HepG2 (cell line): Measurements from ENCODE around the gene RAD51D. TPM values are rescaled to one million over a fixed set of nuclear protein-coding genes. Genes with fewer than 3 reads are reported as not detected.

Source experiments
- ARHGAP35 ChIP-seq: sonication (generic); formaldehyde crosslinking; IDR thresholded peaks from 2 replicates; pipeline ENCODE4 v1.9.0; 2022; ENCODE audit warnings: mild to moderate bottlenecking, inconsistent platforms, moderate library complexity, missing genetic modification reagents, borderline replicate concordance
- ATF1 ChIP-seq: IDR thresholded peaks from 2 replicates; pipeline ENCODE4 v1.6.1; 2016; ENCODE audit warnings: mild to moderate bottlenecking, control low read depth
- MED1 ChIP-seq: sonication (generic); formaldehyde crosslinking; IDR thresholded peaks from 2 replicates; pipeline ENCODE4 v1.4.0; 2020; ENCODE audit warnings: missing genetic modification reagents
- NR3C1 ChIP-seq: sonication (generic); formaldehyde crosslinking; IDR thresholded peaks from 2 replicates; pipeline ENCODE4 v1.4.0; 2020; ENCODE audit warnings: missing genetic modification reagents
- PHF5A ChIP-seq: IDR thresholded peaks from one replicate; pipeline ENCODE4 v1.6.1; 2018; ENCODE audit warnings: low read depth, missing genetic modification reagents; ENCODE audit not compliant: unreplicated experiment
- SIX4 ChIP-seq: sonication (generic); formaldehyde crosslinking; IDR thresholded peaks from 2 replicates; pipeline ENCODE4 v1.4.0; 2020; ENCODE audit warnings: missing genetic modification reagents
- ZFP62 ChIP-seq: sonication (generic); formaldehyde crosslinking; IDR thresholded peaks from 2 replicates; pipeline ENCODE4 v1.4.0; 2020; ENCODE audit warnings: missing genetic modification reagents
- ZMYM3 ChIP-seq: sonication (generic); formaldehyde crosslinking; IDR thresholded peaks from 2 replicates; pipeline ENCODE4 v1.5.1; 2020; ENCODE audit warnings: mild to moderate bottlenecking, missing genetic modification reagents
- ZNF33B ChIP-seq: sonication (generic); formaldehyde crosslinking; IDR thresholded peaks from 2 replicates; pipeline ENCODE4 v1.5.1; 2020; ENCODE audit warnings: mild to moderate bottlenecking, missing genetic modification reagents
- ZNF501 ChIP-seq: sonication (generic); formaldehyde crosslinking; IDR thresholded peaks from 2 replicates; pipeline ENCODE4 v1.5.1; 2020; ENCODE audit warnings: mild to moderate bottlenecking, moderate library complexity, missing genetic modification reagents
- ZNF567 ChIP-seq: sonication (generic); formaldehyde crosslinking; IDR thresholded peaks from 2 replicates; pipeline ENCODE4 v1.8.1; 2023; ENCODE audit warnings: mild to moderate bottlenecking, missing genetic modification reagents, borderline replicate concordance
- ZNF589 ChIP-seq: sonication (generic); formaldehyde crosslinking; conservative IDR thresholded peaks from 2 replicates; pipeline ENCODE4 v1.8.0; 2022; ENCODE audit warnings: mild to moderate bottlenecking, moderate library complexity, missing genetic modification reagents
- ZNF616 ChIP-seq: sonication (generic); formaldehyde crosslinking; IDR thresholded peaks from 2 replicates; pipeline ENCODE4 v1.5.0; 2020; ENCODE audit warnings: low read depth, mild to moderate bottlenecking, missing genetic modification reagents
- ZNF841 ChIP-seq: sonication (generic); formaldehyde crosslinking; IDR thresholded peaks from 2 replicates; pipeline ENCODE4 v1.8.1; 2023; ENCODE audit warnings: missing genetic modification reagents, borderline replicate concordance
- polyA plus RNA-seq, 8 experiments: library from polyadenylated mRNA; depleted of rRNA in 3 of 8; stranded (reverse) in 7 of 8; unstranded in 1 of 8; fragments of >200 nt; fragmentation: Illumina TruSeq in 4 of 8; extraction: Trizol in 4 of 8; gene quantifications; 2 replicates each; pipeline versions ENCODE4 v1.2.1 to v1.2.3, GENCODE V29; 2011 to 2016; ENCODE audit warnings: low read depth in 4 of 8, missing spikeins in 1 of 8, mixed read lengths in 1 of 8; ENCODE audit not compliant: insufficient read depth in 1 of 8
- total RNA-seq, 5 experiments: library from RNA; depleted of rRNA; stranded (reverse); fragments of >200 nt; fragmentation: Illumina TruSeq; extraction: Trizol; gene quantifications; 2 replicates each; pipeline ENCODE4 v1.2.3, GENCODE V29; 2016; ENCODE audit warnings: low read depth in 1 of 5
- TF ChIP-seq, protein P1 (sequence below): sonication (generic); formaldehyde crosslinking; IDR thresholded peaks from 2 replicates; pipeline ENCODE4 v1.5.1; 2020; ENCODE audit warnings: mild to moderate bottlenecking, missing genetic modification reagents, moderate library complexity
- TF ChIP-seq, protein P2 (sequence below), 2 experiments: sonication (generic) in 1 of 2; formaldehyde crosslinking in 1 of 2; IDR thresholded peaks; 2 replicates each; pipeline versions ENCODE4 v1.4.0 to v1.6.1; 2016 to 2020; ENCODE audit warnings: borderline replicate concordance in 1 of 2, low read depth in 1 of 2, mild to moderate bottlenecking in 1 of 2, missing genetic modification reagents in 1 of 2
- TF ChIP-seq, protein P3 (sequence below): sonication (generic); formaldehyde crosslinking; IDR thresholded peaks from 2 replicates; pipeline ENCODE4 v1.8.0; 2022; ENCODE audit warnings: missing genetic modification reagents, low read depth, mild to moderate bottlenecking, borderline replicate concordance
- TF ChIP-seq, protein P4 (sequence below): sonication (generic); formaldehyde crosslinking; IDR thresholded peaks from 2 replicates; pipeline ENCODE4 v1.5.1; 2020; ENCODE audit warnings: mild to moderate bottlenecking, moderate library complexity, missing genetic modification reagents
- TF ChIP-seq, protein P5 (sequence below): sonication (generic); formaldehyde crosslinking; IDR thresholded peaks from 2 replicates; pipeline ENCODE4 v1.5.0; 2020; ENCODE audit warnings: mild to moderate bottlenecking, missing genetic modification reagents

Gene RAD51D
- total and polyA plus RNA-seq, 2 of the 13 experiments (the other 11 are each of a cell fraction or from before 2014, with no cell fraction given): 6.7 to 13.1 TPM

DNA sequence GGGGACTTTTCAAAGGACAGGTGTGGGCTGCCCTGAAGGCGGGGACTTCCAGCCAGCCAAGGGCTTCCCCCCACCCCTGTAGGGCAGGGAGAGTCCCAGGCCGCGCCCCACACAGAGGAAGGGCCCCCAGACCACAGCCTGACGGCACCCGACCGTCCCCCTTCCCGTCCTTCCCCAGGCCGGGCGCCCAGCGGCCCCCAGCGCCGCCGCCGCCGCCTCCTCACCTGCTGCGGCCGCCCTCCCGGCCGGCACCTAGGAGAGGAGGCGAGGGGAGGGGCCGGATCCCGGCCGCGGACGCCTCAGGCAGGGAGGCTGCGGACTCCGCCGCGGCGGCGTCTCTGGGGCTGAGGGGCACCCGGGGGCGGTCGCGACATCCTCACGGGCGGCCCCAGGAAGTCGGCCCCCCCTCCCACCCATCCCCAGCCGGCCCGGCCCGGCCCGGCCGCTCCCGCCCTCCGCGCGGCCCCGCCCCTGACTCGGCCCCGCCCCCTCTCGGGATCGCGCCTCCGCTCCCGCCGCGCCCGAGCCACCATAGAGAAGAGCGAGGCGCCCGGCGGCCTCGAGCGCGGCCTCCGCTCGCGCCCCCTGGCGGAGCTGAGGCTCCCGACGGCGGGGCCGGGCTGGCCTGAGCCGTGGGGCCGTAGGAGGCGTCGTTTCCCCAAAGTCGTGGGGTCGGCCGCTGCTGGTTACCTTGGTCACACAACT, 30.6 kb downstream of the RAD51D start (continued):
- TF ChIP-seq ZNF589 (CRISPR knock-in tag) (no peak), ZNF616 (CRISPR knock-in tag) (no peak), NR3C1 (no peak), ZNF567 (0 out of 2 replicates have a peak, but pooled peaks have one; percentile 62), ATF1 (no peak), PHF5A (no peak), ZNF501 (CRISPR knock-in tag) (no peak), ZFP62 (CRISPR knock-in tag) (no peak), ARHGAP35 (CRISPR knock-in tag) (no peak), MED1 (CRISPR knock-in tag) (no peak), SIX4 (CRISPR knock-in tag) (no peak), ZMYM3 (CRISPR knock-in tag) (no peak), ZNF841 (CRISPR knock-in tag) (no peak), ZNF33B (CRISPR knock-in tag) (no peak)
- TF ChIP-seq, protein P1, sequence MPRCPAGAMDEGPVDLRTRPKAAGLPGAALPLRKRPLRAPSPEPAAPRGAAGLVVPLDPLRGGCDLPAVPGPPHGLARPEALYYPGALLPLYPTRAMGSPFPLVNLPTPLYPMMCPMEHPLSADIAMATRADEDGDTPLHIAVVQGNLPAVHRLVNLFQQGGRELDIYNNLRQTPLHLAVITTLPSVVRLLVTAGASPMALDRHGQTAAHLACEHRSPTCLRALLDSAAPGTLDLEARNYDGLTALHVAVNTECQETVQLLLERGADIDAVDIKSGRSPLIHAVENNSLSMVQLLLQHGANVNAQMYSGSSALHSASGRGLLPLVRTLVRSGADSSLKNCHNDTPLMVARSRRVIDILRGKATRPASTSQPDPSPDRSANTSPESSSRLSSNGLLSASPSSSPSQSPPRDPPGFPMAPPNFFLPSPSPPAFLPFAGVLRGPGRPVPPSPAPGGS (CRISPR knock-in tag): no peak
- TF ChIP-seq, protein P2, sequence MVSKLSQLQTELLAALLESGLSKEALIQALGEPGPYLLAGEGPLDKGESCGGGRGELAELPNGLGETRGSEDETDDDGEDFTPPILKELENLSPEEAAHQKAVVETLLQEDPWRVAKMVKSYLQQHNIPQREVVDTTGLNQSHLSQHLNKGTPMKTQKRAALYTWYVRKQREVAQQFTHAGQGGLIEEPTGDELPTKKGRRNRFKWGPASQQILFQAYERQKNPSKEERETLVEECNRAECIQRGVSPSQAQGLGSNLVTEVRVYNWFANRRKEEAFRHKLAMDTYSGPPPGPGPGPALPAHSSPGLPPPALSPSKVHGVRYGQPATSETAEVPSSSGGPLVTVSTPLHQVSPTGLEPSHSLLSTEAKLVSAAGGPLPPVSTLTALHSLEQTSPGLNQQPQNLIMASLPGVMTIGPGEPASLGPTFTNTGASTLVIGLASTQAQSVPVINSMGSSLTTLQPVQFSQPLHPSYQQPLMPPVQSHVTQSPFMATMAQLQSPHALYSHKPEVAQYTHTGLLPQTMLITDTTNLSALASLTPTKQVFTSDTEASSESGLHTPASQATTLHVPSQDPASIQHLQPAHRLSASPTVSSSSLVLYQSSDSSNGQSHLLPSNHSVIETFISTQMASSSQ (IDR thresholded peaks at IDR 0.05; ENCODE audit: low read depth): no peak
- TF ChIP-seq, protein P2 (CRISPR knock-in tag; IDR thresholded peaks at IDR 0.05; ENCODE audit: borderline replicate concordance): no peak
- TF ChIP-seq, protein P3, sequence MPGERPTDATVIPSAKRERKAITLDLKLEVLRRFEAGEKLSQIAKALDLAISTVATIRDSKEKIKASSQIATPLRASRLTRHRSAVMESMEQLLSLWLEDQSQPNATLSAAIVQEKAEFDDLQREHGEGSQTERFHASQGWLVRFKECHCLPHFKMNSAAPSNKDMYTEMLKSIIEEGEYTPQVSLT (CRISPR knock-in tag): no peak
- TF ChIP-seq, protein P4, sequence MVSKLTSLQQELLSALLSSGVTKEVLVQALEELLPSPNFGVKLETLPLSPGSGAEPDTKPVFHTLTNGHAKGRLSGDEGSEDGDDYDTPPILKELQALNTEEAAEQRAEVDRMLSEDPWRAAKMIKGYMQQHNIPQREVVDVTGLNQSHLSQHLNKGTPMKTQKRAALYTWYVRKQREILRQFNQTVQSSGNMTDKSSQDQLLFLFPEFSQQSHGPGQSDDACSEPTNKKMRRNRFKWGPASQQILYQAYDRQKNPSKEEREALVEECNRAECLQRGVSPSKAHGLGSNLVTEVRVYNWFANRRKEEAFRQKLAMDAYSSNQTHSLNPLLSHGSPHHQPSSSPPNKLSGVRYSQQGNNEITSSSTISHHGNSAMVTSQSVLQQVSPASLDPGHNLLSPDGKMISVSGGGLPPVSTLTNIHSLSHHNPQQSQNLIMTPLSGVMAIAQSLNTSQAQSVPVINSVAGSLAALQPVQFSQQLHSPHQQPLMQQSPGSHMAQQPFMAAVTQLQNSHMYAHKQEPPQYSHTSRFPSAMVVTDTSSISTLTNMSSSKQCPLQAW (CRISPR knock-in tag): no peak
- TF ChIP-seq, protein P5, sequence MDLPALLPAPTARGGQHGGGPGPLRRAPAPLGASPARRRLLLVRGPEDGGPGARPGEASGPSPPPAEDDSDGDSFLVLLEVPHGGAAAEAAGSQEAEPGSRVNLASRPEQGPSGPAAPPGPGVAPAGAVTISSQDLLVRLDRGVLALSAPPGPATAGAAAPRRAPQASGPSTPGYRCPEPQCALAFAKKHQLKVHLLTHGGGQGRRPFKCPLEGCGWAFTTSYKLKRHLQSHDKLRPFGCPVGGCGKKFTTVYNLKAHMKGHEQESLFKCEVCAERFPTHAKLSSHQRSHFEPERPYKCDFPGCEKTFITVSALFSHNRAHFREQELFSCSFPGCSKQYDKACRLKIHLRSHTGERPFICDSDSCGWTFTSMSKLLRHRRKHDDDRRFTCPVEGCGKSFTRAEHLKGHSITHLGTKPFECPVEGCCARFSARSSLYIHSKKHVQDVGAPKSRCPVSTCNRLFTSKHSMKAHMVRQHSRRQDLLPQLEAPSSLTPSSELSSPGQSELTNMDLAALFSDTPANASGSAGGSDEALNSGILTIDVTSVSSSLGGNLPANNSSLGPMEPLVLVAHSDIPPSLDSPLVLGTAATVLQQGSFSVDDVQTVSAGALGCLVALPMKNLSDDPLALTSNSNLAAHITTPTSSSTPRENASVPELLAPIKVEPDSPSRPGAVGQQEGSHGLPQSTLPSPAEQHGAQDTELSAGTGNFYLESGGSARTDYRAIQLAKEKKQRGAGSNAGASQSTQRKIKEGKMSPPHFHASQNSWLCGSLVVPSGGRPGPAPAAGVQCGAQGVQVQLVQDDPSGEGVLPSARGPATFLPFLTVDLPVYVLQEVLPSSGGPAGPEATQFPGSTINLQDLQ (CRISPR knock-in tag): 0 out of 2 replicates have a peak, but pooled peaks have one; percentile 61
